Hepatocyte (in vitro differentiated cells): ENCODE data around the gene CERS3. TPM values are rescaled to one million over a fixed set of nuclear protein-coding genes. Genes with fewer than 3 reads are reported as not detected.

Experiments
- DNase-seq: peaks from one replicate; pipeline ENCODE4 v3.0.0-alpha.2; 2016; ENCODE audit warnings: low spot score
- H2AFZ ChIP-seq: fragments of 200-600 bp; sonication (generic); 2 replicates; pipeline ENCODE4 v1.6.0; 2016; ENCODE audit warnings: antibody characterized with exemption, mild to moderate bottlenecking
- H3K27ac ChIP-seq: fragments of 200-600 bp; sonication (generic); 2 replicates; pipeline ENCODE4 v1.5.1; 2016; ENCODE audit warnings: mild to moderate bottlenecking
- H3K27me3 ChIP-seq: fragments of 200-600 bp; sonication (generic); 2 replicates; pipeline ENCODE4 v1.6.1; 2016
- H3K36me3 ChIP-seq: fragments of 200-600 bp; sonication (generic); replicated peaks from 2 replicates; pipeline ENCODE4 v1.5.1; 2016; ENCODE audit warnings: low read depth; ENCODE audit not compliant: insufficient read depth
- H3K4me1 ChIP-seq: fragments of 200-600 bp; sonication (generic); 2 replicates; pipeline ENCODE4 v1.5.1; 2016; ENCODE audit warnings: mild to moderate bottlenecking, moderate library complexity; ENCODE audit not compliant: insufficient read depth
- H3K4me2 ChIP-seq: fragments of 200-600 bp; sonication (generic); 2 replicates; pipeline ENCODE4 v1.6.0; 2016
- H3K4me3 ChIP-seq: fragments of 200-600 bp; sonication (generic); 2 replicates; pipeline ENCODE4 v1.5.1; 2016; ENCODE audit warnings: mild to moderate bottlenecking
- H3K79me2 ChIP-seq: fragments of 200-600 bp; sonication (generic); 2 replicates; pipeline ENCODE4 v1.6.0; 2017; ENCODE audit warnings: mild to moderate bottlenecking
- H3K9me2 ChIP-seq: fragments of 200-600 bp; sonication (generic); replicated peaks from 2 replicates; pipeline ENCODE4 v1.6.0; 2017; ENCODE audit warnings: mild to moderate bottlenecking; ENCODE audit not compliant: insufficient read depth
- H3K9me3 ChIP-seq: fragments of 200-600 bp; sonication (generic); 2 replicates; pipeline ENCODE4 v1.5.1; 2016; ENCODE audit warnings: low read depth, mild to moderate bottlenecking
- H4K20me1 ChIP-seq: fragments of 200-600 bp; sonication (generic); 2 replicates; pipeline ENCODE4 v1.6.0; 2016; ENCODE audit warnings: mild to moderate bottlenecking; ENCODE audit not compliant: insufficient read depth, poor library complexity, severe bottlenecking
- CTCF ChIP-seq: fragments of 200-600 bp; sonication (generic); IDR thresholded peaks from 2 replicates; pipeline ENCODE4 v1.5.1; 2016; ENCODE audit warnings: antibody characterized with exemption, mild to moderate bottlenecking; ENCODE audit not compliant: poor library complexity
- EZH2 ChIP-seq: fragments of 200-600 bp; sonication (generic); IDR thresholded peaks from 2 replicates; pipeline ENCODE4 v1.6.1; 2016; ENCODE audit warnings: antibody characterized with exemption, mild to moderate bottlenecking, borderline replicate concordance
- EZH2phosphoT487 ChIP-seq: fragments of 200-600 bp; sonication (generic); IDR thresholded peaks from one replicate; pipeline ENCODE4 v1.6.1; 2018; ENCODE audit warnings: antibody characterized with exemption, mild to moderate bottlenecking, low read depth, moderate library complexity; ENCODE audit not compliant: unreplicated experiment, severe bottlenecking
- WGBS: methylation state at CpG from one replicate; pipeline ENCODE4 v1.1.6; 2016; ENCODE audit warnings: low lambda C conversion rate; ENCODE audit errors: missing lambda C conversion rate; 5-methylcytosine and 5-hydroxymethylcytosine counted together
- polyA plus RNA-seq: library from polyadenylated mRNA; unstranded; fragments of >200 nt; fragmentation: Nextera tagmentation; extraction: Ambion mirVana; gene quantifications from 2 replicates; pipeline ENCODE4 v1.2.1, GENCODE V29; 2016
- total RNA-seq: library from RNA; depleted of rRNA; stranded (reverse); fragments of >200 nt; gene quantifications from 2 replicates; pipeline ENCODE4 v1.2.3, GENCODE V29; 2014

Gene CERS3
- total and polyA plus RNA-seq, 2 experiments from 2014 or later = 0.53 TPM; not detected in 1

DNA sequence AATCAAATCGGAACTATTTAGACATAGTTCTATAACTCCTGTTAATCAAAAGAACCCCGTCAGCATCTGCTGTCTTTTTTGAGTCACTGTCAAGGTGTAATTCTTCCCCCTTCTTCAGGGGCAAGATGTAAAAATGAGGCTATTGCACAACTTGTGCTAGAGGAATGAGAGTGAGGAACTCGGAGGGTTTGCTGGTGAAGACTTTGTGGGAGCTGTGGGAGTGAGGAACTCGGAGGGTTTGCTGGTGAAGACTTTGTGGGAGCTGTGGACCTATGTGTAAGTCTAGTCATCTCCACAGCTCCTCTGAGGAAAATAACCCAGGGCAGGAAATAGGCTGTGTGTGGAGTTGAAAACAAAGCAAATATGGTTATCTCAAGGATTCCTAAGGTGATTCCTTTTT is 2.5 kb upstream of the CERS3 start:
- Histone ChIP-seq H3K9me3 (no peaks in the 10 kb centered on the region), H3K36me3 (no peaks in the 10 kb centered on the region), H3K79me2 (no peaks in the 10 kb centered on the region), H3K4me2 (no peak overlapping the region), H3K4me1 (no peaks in the 10 kb centered on the region), H3K27ac (no peak overlapping the region), H4K20me1 (no peaks in the 10 kb centered on the region), H3K27me3 (no peaks in the 10 kb centered on the region), H3K9me2 (no peaks in the 10 kb centered on the region), H2AFZ (no peak overlapping the region), H3K4me3 (no peak overlapping the region)
- DNase-seq = no peak
- no peak for TF ChIP-seq EZH2
- TF ChIP-seq CTCF = no peak
- no peak for TF ChIP-seq EZH2phosphoT487
- 94% methylated on average over 4 of the region's 4 CpGs for WGBS

GRCh38 chr15:100529556-100529955 is 806 bp upstream of the CERS3 start:
- H3K27ac ChIP-seq = no peak overlapping the region
- H3K4me3 ChIP-seq = no peak overlapping the region
- H3K79me2 ChIP-seq = no peaks in the 10 kb centered on the region
- H3K4me1 ChIP-seq = no peaks in the 10 kb centered on the region
- no peaks in the 10 kb centered on the region for H3K36me3 ChIP-seq
- no peaks in the 10 kb centered on the region for H3K9me2 ChIP-seq
- no peaks in the 10 kb centered on the region for H3K9me3 ChIP-seq
- WGBS = 88% methylated on average over 2 of the region's 2 CpGs
- no peak overlapping the region for H3K4me2 ChIP-seq
- TF ChIP-seq CTCF (no peak), EZH2phosphoT487 (no peak), EZH2 (no peak)
- H2AFZ ChIP-seq = no peak overlapping the region
- no peaks in the 10 kb centered on the region for H3K27me3 ChIP-seq
- DNase-seq = no peak
- no peaks in the 10 kb centered on the region for H4K20me1 ChIP-seq

DNA sequence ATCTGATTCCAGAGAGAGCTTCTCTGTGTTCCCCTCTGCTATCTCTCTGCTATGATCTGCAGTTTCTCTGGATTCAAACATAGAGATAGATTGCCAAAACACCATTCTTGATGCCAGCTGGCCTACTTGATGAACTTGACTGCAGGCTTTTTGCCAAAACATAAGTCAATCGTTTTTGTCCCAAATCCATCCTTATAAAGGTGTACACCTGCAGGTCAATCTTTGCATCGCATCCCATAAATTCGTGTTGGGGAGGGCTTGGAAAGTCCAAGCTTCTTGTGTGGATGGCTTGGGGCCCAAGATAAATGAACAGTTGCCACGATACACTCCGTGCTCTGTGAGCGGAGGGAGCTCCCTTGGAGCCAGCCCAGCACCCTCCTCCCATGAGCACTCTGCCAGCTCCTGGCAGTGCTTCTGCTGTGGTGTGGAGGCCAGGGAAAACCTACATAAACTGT is 2.7 kb downstream of the CERS3 start:
- H3K4me2 ChIP-seq = no peak overlapping the region
- H3K27me3 ChIP-seq = no peaks in the 10 kb centered on the region
- no peaks in the 10 kb centered on the region for H3K4me1 ChIP-seq
- no peak overlapping the region for H2AFZ ChIP-seq
- WGBS = 59% methylated on average over 6 of the region's 6 CpGs
- no peaks in the 10 kb centered on the region for H3K36me3 ChIP-seq
- no peaks in the 10 kb centered on the region for H4K20me1 ChIP-seq
- no peaks in the 10 kb centered on the region for H3K9me2 ChIP-seq
- H3K79me2 ChIP-seq = no peaks in the 10 kb centered on the region
- peak; percentile 42 for DNase-seq
- no peaks in the 10 kb centered on the region for H3K9me3 ChIP-seq
- TF ChIP-seq EZH2 = no peak
- no peak for TF ChIP-seq EZH2phosphoT487
- no peak for TF ChIP-seq CTCF
- H3K27ac ChIP-seq = no peak overlapping the region
- H3K4me3 ChIP-seq = no peak overlapping the region

GRCh38 chr15:100525436-100525835 is 3.3 kb downstream of the CERS3 start:
- H3K9me2 ChIP-seq = no peaks in the 10 kb centered on the region
- no peaks in the 10 kb centered on the region for H3K79me2 ChIP-seq
- no peaks in the 10 kb centered on the region for H3K27me3 ChIP-seq
- no peaks in the 10 kb centered on the region for H3K9me3 ChIP-seq
- WGBS = 81% methylated on average over 1 of the region's 1 CpG
- no peak overlapping the region for H3K4me3 ChIP-seq
- H2AFZ ChIP-seq = no peak overlapping the region
- no peak for DNase-seq
- H3K36me3 ChIP-seq = no peaks in the 10 kb centered on the region
- TF ChIP-seq EZH2 (no peak), EZH2phosphoT487 (no peak), CTCF (no peak)
- no peak overlapping the region for H3K27ac ChIP-seq
- H4K20me1 ChIP-seq = no peaks in the 10 kb centered on the region
- H3K4me2 ChIP-seq = no peak overlapping the region
- H3K4me1 ChIP-seq = no peaks in the 10 kb centered on the region
